Caco-2 (cell line): ENCODE data around the gene WDR72. TPM values are rescaled to one million over a fixed set of nuclear protein-coding genes. Genes with fewer than 3 reads are reported as not detected.
"Not testable (repeated sequence)": the region's sequence is repeated elsewhere in the genome, so short reads cannot be mapped to it uniquely, and the experiment has no call there.

Experiments
- BruUV-seq: library from RNA; stranded (reverse); fragments of 400-500 nt; replicated peaks from 2 replicates; lab custom pipeline; 2021; lab: Mats Ljungman, UMichigan
- CTCF ChIA-PET: fragments of 300-600 bp; sonication (Branson Sonifier 250); formaldehyde crosslinking; loops from one replicate; lab custom pipeline; 2022; ENCODE audit warnings: antibody characterized with exemption; lab: Charles Lee
- POLR2A ChIA-PET: fragments of 300-600 bp; sonication (Branson Sonifier 250); formaldehyde crosslinking; loops from one replicate; lab custom pipeline; 2022; ENCODE audit warnings: antibody characterized with exemption; lab: Charles Lee
- DNase-seq, 2 experiments: peaks; one replicate each; pipeline versions ENCODE4 v3.0.0 to v3.0.0-alpha.2; 2020 to 2022
- H3K27me3 ChIP-seq: replicated peaks from 2 replicates; pipeline ENCODE4 v1.6.0; 2011; ENCODE audit warnings: low read length; ENCODE audit not compliant: control insufficient read depth, insufficient read depth
- H3K36me3 ChIP-seq: 2 replicates; pipeline ENCODE4 v1.5.1; 2011; ENCODE audit warnings: low read length; ENCODE audit not compliant: control insufficient read depth, insufficient read depth
- H3K4me1 ChIP-seq: fragments of 250-450 bp; sonication (Bioruptor Pico); 2 replicates; pipeline ENCODE4 v1.5.1; 2020; ENCODE audit warnings: mild to moderate bottlenecking
- H3K4me3 ChIP-seq: 2 replicates; pipeline ENCODE4 v1.5.1; 2011; ENCODE audit warnings: low read depth, mild to moderate bottlenecking, control low read depth, low read length
- H3K9me3 ChIP-seq: fragments of 250-450 bp; sonication (Bioruptor Pico); 2 replicates; pipeline ENCODE4 v1.5.1; 2020; ENCODE audit warnings: mild to moderate bottlenecking, moderate library complexity
- H3K27ac Mint-ChIP-seq: one replicate; pipeline ENCODE4 v1.8.0; 2022; ENCODE audit warnings: mixed read lengths; ENCODE audit not compliant: unreplicated experiment
- H3K27me3 Mint-ChIP-seq: one replicate; pipeline ENCODE4 v1.8.0; 2022; ENCODE audit warnings: mixed read lengths; ENCODE audit not compliant: insufficient read depth, unreplicated experiment
- H3K36me3 Mint-ChIP-seq: one replicate; pipeline ENCODE4 v1.8.0; 2022; ENCODE audit warnings: mild to moderate bottlenecking, mixed read lengths; ENCODE audit not compliant: insufficient read depth, unreplicated experiment
- H3K4me1 Mint-ChIP-seq: one replicate; pipeline ENCODE4 v1.8.0; 2022; ENCODE audit warnings: low read depth, mixed read lengths; ENCODE audit not compliant: unreplicated experiment
- H3K4me3 Mint-ChIP-seq: one replicate; pipeline ENCODE4 v1.8.0; 2022; ENCODE audit warnings: mild to moderate bottlenecking, moderate library complexity, mixed read lengths; ENCODE audit not compliant: unreplicated experiment
- H3K9me3 Mint-ChIP-seq: one replicate; pipeline ENCODE4 v1.8.0; 2022; ENCODE audit warnings: mixed read lengths; ENCODE audit not compliant: unreplicated experiment
- CTCF ChIP-seq, 2 experiments: fragments of 200-600 bp in 1 of 2; IDR thresholded peaks; 1 replicate in 1 of 2; 2 replicates in 1 of 2; pipeline versions ENCODE4 v1.5.1 to v1.8.0; 2011 to 2022; ENCODE audit warnings: antibody characterized with exemption in 1 of 2, control low read depth in 1 of 2, inconsistent platforms in 1 of 2, low read depth in 1 of 2, low read length in 1 of 2, mild to moderate bottlenecking in 1 of 2, moderate library complexity in 1 of 2; ENCODE audit not compliant: insufficient read depth in 1 of 2, severe bottlenecking in 1 of 2, unreplicated experiment in 1 of 2
- intact Hi-C: fragments of 100-400 bp; cut with micrococcal nuclease; formaldehyde crosslinking; loops from one replicate; pipeline ENCODE4 v1.10.0; 2022; ENCODE audit not compliant: unreplicated experiment
- total RNA-seq: library from RNA; stranded (reverse); gene quantifications from 2 replicates; pipeline ENCODE4 v1.2.3, GENCODE V29; 2022

Gene WDR72
- total RNA-seq, 1 experiment from 2014 or later, result 11.2 TPM

- H3K4me3 ChIP-seq, result no peak overlapping the region
- no peak for DNase-seq
- no peaks in the 10 kb centered on the region for H3K36me3 ChIP-seq
- no TSS peak for BruUV-seq
- Mint-ChIP-seq H3K36me3 (no peaks in the 10 kb centered on the region), H3K27me3 (no peaks in the 10 kb centered on the region), H3K9me3 (peaks cover 11% of the 10 kb centered on the region), H3K4me3 (no peak overlapping the region), H3K27ac (no peak overlapping the region), H3K4me1 (peaks cover 17% of the 10 kb centered on the region)
- H3K9me3 ChIP-seq, result no peaks in the 10 kb centered on the region; the same call in 1 of the 2 replicates
- CTCF ChIA-PET, result no interaction called here
- TF ChIP-seq CTCF (IDR thresholded peaks at IDR 0.05; ENCODE audit: insufficient read depth in 1 of 2, low read depth in 1 of 2, low read length in 1 of 2, severe bottlenecking in 1 of 2, unreplicated experiment in 1 of 2), result no peak
- H3K27me3 ChIP-seq, result no peaks in the 10 kb centered on the region
- intact Hi-C loops, result no loop called here
- POLR2A ChIA-PET, result no interaction called here
- no peaks in the 10 kb centered on the region for H3K4me1 ChIP-seq
These were observed 26.9 kb upstream of the WDR72 start for GRCh38 chr15:53786401-53786800.

GRCh38 chr15:53785241-53785640, 25.8 kb upstream of the WDR72 start:
- H3K4me1 Mint-ChIP-seq, H3K36me3 ChIP-seq, DNase-seq, BruUV-seq, H3K27me3 Mint-ChIP-seq, H3K36me3 Mint-ChIP-seq, H3K4me3 ChIP-seq, intact Hi-C loops, POLR2A ChIA-PET, H3K27me3 ChIP-seq, H3K9me3 ChIP-seq, H3K4me3 Mint-ChIP-seq, CTCF ChIA-PET, H3K27ac Mint-ChIP-seq, H3K4me1 ChIP-seq: not testable (repeated sequence)
- peaks cover 21% of the 10 kb centered on the region for H3K9me3 Mint-ChIP-seq

GRCh38 chr15:53762916-53763315, 3.5 kb upstream of the WDR72 start:
- Histone ChIP-seq H3K27me3 (no peaks in the 10 kb centered on the region), H3K4me1 (no peaks in the 10 kb centered on the region), H3K9me3 (no peaks in the 10 kb centered on the region), H3K4me3 (no peak overlapping the region), H3K36me3 (no peaks in the 10 kb centered on the region)
- ChIA-PET CTCF (no interaction called here), POLR2A (no interaction called here)
- BruUV-seq, result no TSS peak
- no peaks in the 10 kb centered on the region for H3K36me3 Mint-ChIP-seq
- no peak for TF ChIP-seq CTCF (IDR thresholded peaks at IDR 0.05; ENCODE audit: insufficient read depth in 1 of 2, low read depth in 1 of 2, low read length in 1 of 2, severe bottlenecking in 1 of 2, unreplicated experiment in 1 of 2)
- H3K4me3 Mint-ChIP-seq, result no peak overlapping the region
- H3K27me3 Mint-ChIP-seq, result no peaks in the 10 kb centered on the region
- intact Hi-C loops, result no loop called here
- no peak overlapping the region for H3K27ac Mint-ChIP-seq
- no peak for DNase-seq
- H3K9me3 Mint-ChIP-seq, result no peaks in the 10 kb centered on the region
- H3K4me1 Mint-ChIP-seq, result no peaks in the 10 kb centered on the region

GRCh38 chr15:53758412-53758811, 1.1 kb downstream of the WDR72 start:
- Mint-ChIP-seq H3K27ac (no peak overlapping the region), H3K27me3 (no peaks in the 10 kb centered on the region), H3K4me1 (peaks cover 6% of the 10 kb centered on the region), H3K4me3 (no peak overlapping the region), H3K36me3 (no peaks in the 10 kb centered on the region), H3K9me3 (no peaks in the 10 kb centered on the region)
- intact Hi-C loops, result no loop called here
- Histone ChIP-seq H3K27me3 (no peaks in the 10 kb centered on the region), H3K9me3 (no peaks in the 10 kb centered on the region), H3K36me3 (no peaks in the 10 kb centered on the region), H3K4me3 (no peak overlapping the region), H3K4me1 (peaks cover 7% of the 10 kb centered on the region; the same call in 1 of the 2 replicates)
- CTCF ChIA-PET, result no interaction called here
- no peak for DNase-seq
- POLR2A ChIA-PET, result no interaction called here
- BruUV-seq, result no TSS peak
- TF ChIP-seq CTCF (IDR thresholded peaks at IDR 0.05; ENCODE audit: insufficient read depth in 1 of 2, low read depth in 1 of 2, low read length in 1 of 2, severe bottlenecking in 1 of 2, unreplicated experiment in 1 of 2), result no peak
